Lower leg skin (tissue), 3 donors: ENCODE measurements around the gene TNFAIP8L3.

Experiments used
- CTCF ChIP-seq, 3 donors: fragments of 450-650 bp; IDR thresholded peaks; one replicate each; pipeline ENCODE4 v1.5.1; 2016; ENCODE audit warnings: antibody characterized with exemption in 3 of 3, mild to moderate bottlenecking in 3 of 3, moderate library complexity in 2 of 3
- POLR2A ChIP-seq, 2 donors: fragments of 450-650 bp; IDR thresholded peaks; one replicate each; pipeline ENCODE4 v1.6.1; 2016 to 2017; ENCODE audit warnings: antibody characterized with exemption in 2 of 2, mild to moderate bottlenecking in 1 of 2, moderate library complexity in 1 of 2

GRCh38 chr15:51023499-51023898, 71.2 kb downstream of the TNFAIP8L3 start:
- TF ChIP-seq CTCF (IDR thresholded peaks at IDR 0.05), result no peak
- TF ChIP-seq POLR2A (IDR thresholded peaks at IDR 0.05), result no peak
